HepG2 (cell line): ENCODE data around the gene CPLX1. TPM values are rescaled to one million over a fixed set of nuclear protein-coding genes. Genes with fewer than 3 reads are reported as not detected.

Experiments
- AGO1 ChIP-seq: fragments of 200-400 bp; formaldehyde crosslinking; IDR thresholded peaks from 2 replicates; pipeline ENCODE4 v1.6.1; 2017; ENCODE audit warnings: mild to moderate bottlenecking, low read depth, low read length, moderate library complexity; ENCODE audit not compliant: poor library complexity, severe bottlenecking
- AGO2 ChIP-seq: fragments of 200-400 bp; formaldehyde crosslinking; optimal IDR thresholded peaks from 2 replicates; pipeline ENCODE3; 2017; ENCODE audit warnings: mild to moderate bottlenecking, low read depth, low read length, moderate library complexity
- CEBPG ChIP-seq: IDR thresholded peaks from 2 replicates; pipeline ENCODE4 v1.6.1; 2016
- ELF1 ChIP-seq: sonication (generic); formaldehyde crosslinking; IDR thresholded peaks from 2 replicates; pipeline ENCODE4 v1.4.0; 2020; ENCODE audit warnings: missing genetic modification reagents
- KLF12 ChIP-seq: sonication (generic); formaldehyde crosslinking; IDR thresholded peaks from 2 replicates; pipeline ENCODE4 v1.4.0; 2020; ENCODE audit warnings: missing genetic modification reagents, borderline replicate concordance
- MED13 ChIP-seq: sonication (generic); formaldehyde crosslinking; IDR thresholded peaks from 2 replicates; pipeline ENCODE4 v1.5.0; 2020; ENCODE audit warnings: missing genetic modification reagents
- NFE2 ChIP-seq: sonication (generic); formaldehyde crosslinking; IDR thresholded peaks from 2 replicates; pipeline ENCODE4 v1.4.0; 2020; ENCODE audit warnings: missing genetic modification reagents
- NFIC ChIP-seq: IDR thresholded peaks from 2 replicates; pipeline ENCODE4 v1.6.1; 2012; ENCODE audit warnings: mild to moderate bottlenecking, low read length, inconsistent platforms
- NONO ChIP-seq, 2 experiments: fragments of 450-650 bp in 1 of 2; sonication (generic) in 1 of 2; formaldehyde crosslinking in 1 of 2; IDR thresholded peaks in 1 of 2; conservative IDR thresholded peaks in 1 of 2; 2 replicates each; pipeline versions ENCODE4 v1.6.1 to v1.8.0; 2017 to 2022; ENCODE audit warnings: mild to moderate bottlenecking in 1 of 2, missing genetic modification reagents in 1 of 2, moderate library complexity in 1 of 2
- RBM22 ChIP-seq: fragments of 200-400 bp; formaldehyde crosslinking; optimal IDR thresholded peaks from 2 replicates; pipeline ENCODE3; 2017; ENCODE audit warnings: mild to moderate bottlenecking, low read length, moderate library complexity
- TBP ChIP-seq: sonication (generic); formaldehyde crosslinking; IDR thresholded peaks from 2 replicates; pipeline ENCODE4 v1.5.0; 2020; ENCODE audit warnings: missing genetic modification reagents
- TOE1 ChIP-seq: sonication (generic); formaldehyde crosslinking; IDR thresholded peaks from 2 replicates; pipeline ENCODE4 v1.4.0; 2020; ENCODE audit warnings: mild to moderate bottlenecking, missing genetic modification reagents
- ZFP1 ChIP-seq: IDR thresholded peaks from 2 replicates; pipeline ENCODE4 v1.6.1; 2016
- ZFP36L2 ChIP-seq: sonication (generic); formaldehyde crosslinking; IDR thresholded peaks from 2 replicates; pipeline ENCODE4 v1.4.0; 2020; ENCODE audit warnings: missing genetic modification reagents
- ZNF350 ChIP-seq: sonication (generic); formaldehyde crosslinking; IDR thresholded peaks from 2 replicates; pipeline ENCODE4 v1.4.0; 2020; ENCODE audit warnings: mild to moderate bottlenecking, low read depth, missing genetic modification reagents, borderline replicate concordance
- ZNF589 ChIP-seq: sonication (generic); formaldehyde crosslinking; conservative IDR thresholded peaks from 2 replicates; pipeline ENCODE4 v1.8.0; 2022; ENCODE audit warnings: mild to moderate bottlenecking, moderate library complexity, missing genetic modification reagents
- ZNF703 ChIP-seq: sonication (generic); formaldehyde crosslinking; IDR thresholded peaks from 2 replicates; pipeline ENCODE4 v1.5.1; 2020; ENCODE audit warnings: missing genetic modification reagents, mild to moderate bottlenecking, moderate library complexity, borderline replicate concordance
- ZNF75D ChIP-seq: sonication (generic); formaldehyde crosslinking; IDR thresholded peaks from 2 replicates; pipeline ENCODE4 v1.8.1; 2023; ENCODE audit warnings: missing genetic modification reagents, mild to moderate bottlenecking, borderline replicate concordance
- ZNF883 ChIP-seq: sonication (generic); formaldehyde crosslinking; IDR thresholded peaks from 2 replicates; pipeline ENCODE4 v1.5.1; 2020; ENCODE audit warnings: mild to moderate bottlenecking, missing genetic modification reagents; ENCODE audit errors: not compliant biosample characterization
- polyA plus RNA-seq, 8 experiments: library from polyadenylated mRNA; depleted of rRNA in 3 of 8; stranded (reverse) in 7 of 8; unstranded in 1 of 8; fragments of >200 nt; fragmentation: Illumina TruSeq in 4 of 8; extraction: Trizol in 4 of 8; gene quantifications; 2 replicates each; pipeline versions ENCODE4 v1.2.1 to v1.2.3, GENCODE V29; 2011 to 2016; ENCODE audit warnings: low read depth in 4 of 8, missing spikeins in 1 of 8, mixed read lengths in 1 of 8; ENCODE audit not compliant: insufficient read depth in 1 of 8
- total RNA-seq, 5 experiments: library from RNA; depleted of rRNA; stranded (reverse); fragments of >200 nt; fragmentation: Illumina TruSeq; extraction: Trizol; gene quantifications; 2 replicates each; pipeline ENCODE4 v1.2.3, GENCODE V29; 2016; ENCODE audit warnings: low read depth in 1 of 5
- TF ChIP-seq, protein P1 (sequence below): sonication (generic); formaldehyde crosslinking; IDR thresholded peaks from 2 replicates; pipeline ENCODE4 v1.8.0; 2022; ENCODE audit warnings: mild to moderate bottlenecking, missing genetic modification reagents; ENCODE audit not compliant: insufficient replicate concordance
- TF ChIP-seq, protein P2 (sequence below): sonication (generic); formaldehyde crosslinking; IDR thresholded peaks from 2 replicates; pipeline ENCODE4 v1.4.0; 2020; ENCODE audit warnings: missing genetic modification reagents

Gene CPLX1
- total and polyA plus RNA-seq, 2 of the 13 experiments (the other 11 are each of a cell fraction or from before 2014, with no cell fraction given), result 0.18 TPM

- TF ChIP-seq KLF12 (CRISPR knock-in tag) (no peak), NONO (IDR thresholded peaks at IDR 0.05) (no peak), NONO (CRISPR knock-in tag; conservative IDR thresholded peaks at IDR 0.05) (0 out of 2 replicates have a peak, but pooled peaks have one; percentile 3), AGO2 (peak; percentile 93), AGO1 (peak; percentile 94), ZNF75D (CRISPR knock-in tag) (no peak), TBP (CRISPR knock-in tag) (no peak), RBM22 (peak; percentile 2), ZNF883 (CRISPR knock-in tag) (no peak), ZFP36L2 (CRISPR knock-in tag) (no peak), ZFP1 (CRISPR knock-in tag) (no peak), CEBPG (CRISPR knock-in tag) (no peak), ZNF350 (CRISPR knock-in tag) (no peak), ZNF703 (no peak), NFE2 (CRISPR knock-in tag) (no peak), ELF1 (CRISPR knock-in tag) (no peak), MED13 (CRISPR knock-in tag) (no peak), NFIC (no peak), TOE1 (CRISPR knock-in tag) (no peak), ZNF589 (CRISPR knock-in tag) (no peak)
- TF ChIP-seq, protein P1, sequence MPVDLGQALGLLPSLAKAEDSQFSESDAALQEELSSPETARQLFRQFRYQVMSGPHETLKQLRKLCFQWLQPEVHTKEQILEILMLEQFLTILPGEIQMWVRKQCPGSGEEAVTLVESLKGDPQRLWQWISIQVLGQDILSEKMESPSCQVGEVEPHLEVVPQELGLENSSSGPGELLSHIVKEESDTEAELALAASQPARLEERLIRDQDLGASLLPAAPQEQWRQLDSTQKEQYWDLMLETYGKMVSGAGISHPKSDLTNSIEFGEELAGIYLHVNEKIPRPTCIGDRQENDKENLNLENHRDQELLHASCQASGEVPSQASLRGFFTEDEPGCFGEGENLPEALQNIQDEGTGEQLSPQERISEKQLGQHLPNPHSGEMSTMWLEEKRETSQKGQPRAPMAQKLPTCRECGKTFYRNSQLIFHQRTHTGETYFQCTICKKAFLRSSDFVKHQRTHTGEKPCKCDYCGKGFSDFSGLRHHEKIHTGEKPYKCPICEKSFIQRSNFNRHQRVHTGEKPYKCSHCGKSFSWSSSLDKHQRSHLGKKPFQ (CRISPR knock-in tag), result no peak
- TF ChIP-seq, protein P2, sequence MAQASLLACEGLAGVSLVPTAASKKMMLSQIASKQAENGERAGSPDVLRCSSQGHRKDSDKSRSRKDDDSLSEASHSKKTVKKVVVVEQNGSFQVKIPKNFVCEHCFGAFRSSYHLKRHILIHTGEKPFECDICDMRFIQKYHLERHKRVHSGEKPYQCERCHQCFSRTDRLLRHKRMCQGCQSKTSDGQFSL (CRISPR knock-in tag), result no peak
- TF ChIP-seq, all 625 proteins: peak for 5
Measured at GRCh38 chr4:763922-764321, 62.0 kb downstream of the CPLX1 start (continued).
